H1 (cell line): ENCODE results near the gene AATK. TPM values are rescaled to one million over a fixed set of nuclear protein-coding genes. Genes with fewer than 3 reads are reported as not detected.

Experiments used
- CTCF ChIA-PET: fragments of 300-600 bp; sonication (Branson Sonifier 250); formaldehyde crosslinking; loops from one replicate; lab custom pipeline; 2021; ENCODE audit not compliant: partially characterized antibody; lab: Charles Lee
- POLR2A ChIA-PET: fragments of 300-600 bp; sonication (Branson Sonifier 250); formaldehyde crosslinking; loops from one replicate; lab custom pipeline; 2021; ENCODE audit warnings: inconsistent platforms; ENCODE audit not compliant: partially characterized antibody; lab: Charles Lee
- DNase-seq, 2 experiments: peaks; one replicate each; pipeline versions ENCODE4 v3.0.0 to v3.0.0-alpha.2; 2010 to 2022; ENCODE audit warnings: low spot score in 2 of 2, low read depth in 1 of 2, mixed read lengths in 1 of 2
- FAIRE-seq: peaks from 2 replicates; lab custom pipeline; 2011; peaks lifted over from hg19 to GRCh38; lab: Jason Lieb, UNC
- H2AFZ ChIP-seq: 2 replicates; pipeline ENCODE4 v1.8.1; 2012; ENCODE audit warnings: low read length, inconsistent platforms
- H2AK5ac ChIP-seq: 2 replicates; pipeline ENCODE4 v1.6.1; 2013; ENCODE audit warnings: low read depth, low read length
- H2BK120ac ChIP-seq: replicated peaks from 2 replicates; pipeline ENCODE3; 2013; ENCODE audit warnings: low read depth, low read length, inconsistent platforms
- H2BK12ac ChIP-seq: 2 replicates; pipeline ENCODE4 v1.6.1; 2013; ENCODE audit warnings: low read depth, low read length
- H2BK15ac ChIP-seq: 2 replicates; pipeline ENCODE4 v1.6.1; 2013; ENCODE audit warnings: low read length
- H2BK20ac ChIP-seq: 2 replicates; pipeline ENCODE4 v1.6.1; 2013; ENCODE audit warnings: low read length
- H2BK5ac ChIP-seq: 2 replicates; pipeline ENCODE4 v1.6.1; 2013; ENCODE audit warnings: low read depth, low read length
- H3K14ac ChIP-seq: 2 replicates; pipeline ENCODE4 v1.6.1; 2013; ENCODE audit warnings: inconsistent platforms; ENCODE audit not compliant: insufficient read length
- H3K18ac ChIP-seq: 2 replicates; pipeline ENCODE4 v1.6.1; 2013; ENCODE audit warnings: low read length; ENCODE audit errors: extremely low read depth
- H3K23ac ChIP-seq: 2 replicates; pipeline ENCODE4 v1.6.1; 2013; ENCODE audit warnings: inconsistent platforms; ENCODE audit not compliant: insufficient read length
- H3K23me2 ChIP-seq: 2 replicates; pipeline ENCODE4 v1.6.1; 2013; ENCODE audit warnings: low read depth, low read length
- H3K27ac ChIP-seq: 2 replicates; pipeline ENCODE4 v1.6.1; 2011; ENCODE audit warnings: low read depth, low read length, inconsistent platforms
- H3K27me3 ChIP-seq, 4 experiments: replicated peaks in 1 of 4; 1 replicate in 1 of 4; 2 replicates in 3 of 4; pipeline versions ENCODE4 v1.6.1 to v1.8.1; 2011 to 2013; ENCODE audit warnings: low read length in 3 of 4, mild to moderate bottlenecking in 3 of 4, inconsistent platforms in 2 of 4, mixed read lengths in 2 of 4, moderate library complexity in 1 of 4; ENCODE audit not compliant: control insufficient read depth in 3 of 4, insufficient read depth in 3 of 4; ENCODE audit errors: extremely low read depth in 1 of 4
- H3K36me3 ChIP-seq, 4 experiments: 2 replicates each; pipeline versions ENCODE4 v1.6.1 to v1.8.1; 2011 to 2013; ENCODE audit warnings: mild to moderate bottlenecking in 4 of 4, low read length in 3 of 4, moderate library complexity in 2 of 4, control low read depth in 1 of 4, inconsistent platforms in 1 of 4; ENCODE audit not compliant: insufficient read depth in 4 of 4, control insufficient read depth in 2 of 4
- H3K4ac ChIP-seq: replicated peaks from 2 replicates; pipeline ENCODE3; 2013; ENCODE audit warnings: low read length, low read depth, mixed read lengths, inconsistent platforms; ENCODE audit not compliant: insufficient read length
- H3K4me1 ChIP-seq, 4 experiments: replicated peaks in 1 of 4; 1 replicate in 1 of 4; 2 replicates in 3 of 4; pipeline versions ENCODE4 v1.6.1 to v1.8.1; 2011 to 2013; ENCODE audit warnings: low read length in 3 of 4, inconsistent platforms in 2 of 4, mixed read lengths in 1 of 4; ENCODE audit not compliant: insufficient read depth in 4 of 4, control insufficient read depth in 3 of 4
- H3K4me2 ChIP-seq, 2 experiments: 2 replicates each; pipeline versions ENCODE4 v1.6.1 to v1.8.1; 2011 to 2013; ENCODE audit warnings: low read depth in 2 of 2, low read length in 2 of 2, control low read depth in 1 of 2, inconsistent platforms in 1 of 2, mild to moderate bottlenecking in 1 of 2; ENCODE audit not compliant: insufficient read depth in 1 of 2
- H3K4me3 ChIP-seq, 4 experiments: fragments of 200-600, 300-600 bp in 1 of 4; sonication (generic), shearing (Covaris generic), sonication (Bioruptor Twin) in 1 of 4; 2 replicates each; pipeline versions ENCODE4 v1.5.1 to v1.8.1; 2011 to 2016; ENCODE audit warnings: low read length in 4 of 4, low read depth in 3 of 4, control low read depth in 2 of 4, inconsistent platforms in 2 of 4, mild to moderate bottlenecking in 2 of 4, mixed read lengths in 1 of 4, moderate library complexity in 1 of 4; ENCODE audit not compliant: insufficient read depth in 2 of 4; ENCODE audit errors: extremely low read depth in 1 of 4
- H3K56ac ChIP-seq: replicated peaks from 2 replicates; pipeline ENCODE3; 2013; ENCODE audit warnings: low read depth, mild to moderate bottlenecking, mixed read lengths, low read length, inconsistent platforms; ENCODE audit not compliant: insufficient read length
- H3K79me1 ChIP-seq: 2 replicates; pipeline ENCODE4 v1.6.1; 2013; ENCODE audit warnings: low read depth, low read length, control low read depth
- H3K79me2 ChIP-seq, 2 experiments: 2 replicates each; pipeline versions ENCODE4 v1.6.1 to v1.8.1; 2012 to 2013; ENCODE audit warnings: low read length in 2 of 2, mild to moderate bottlenecking in 2 of 2, inconsistent platforms in 1 of 2; ENCODE audit not compliant: insufficient read depth in 2 of 2, control insufficient read depth in 1 of 2
- H3K9ac ChIP-seq, 4 experiments: replicated peaks in 1 of 4; 1 replicate in 1 of 4; 2 replicates in 3 of 4; pipeline versions ENCODE4 v1.6.1 to v1.8.1; 2011 to 2013; ENCODE audit warnings: low read depth in 3 of 4, low read length in 3 of 4, control low read depth in 2 of 4, mild to moderate bottlenecking in 2 of 4, moderate library complexity in 2 of 4, inconsistent platforms in 1 of 4; ENCODE audit errors: extremely low read depth in 1 of 4
- H3K9me3 ChIP-seq, 2 experiments: 2 replicates each; pipeline versions ENCODE4 v1.6.1 to v1.8.1; 2012 to 2013; ENCODE audit warnings: mild to moderate bottlenecking in 2 of 2, moderate library complexity in 2 of 2, control low read depth in 1 of 2, inconsistent platforms in 1 of 2, low read depth in 1 of 2, low read length in 1 of 2, mixed read lengths in 1 of 2; ENCODE audit not compliant: insufficient read depth in 2 of 2
- H4K20me1 ChIP-seq, 2 experiments: replicated peaks in 1 of 2; 2 replicates each; pipeline versions ENCODE3 to v1.8.1; 2011 to 2013; ENCODE audit warnings: inconsistent platforms in 2 of 2, low read length in 2 of 2, mild to moderate bottlenecking in 1 of 2; ENCODE audit not compliant: insufficient read depth in 2 of 2, control insufficient read depth in 1 of 2
- H4K5ac ChIP-seq: 2 replicates; pipeline ENCODE4 v1.6.1; 2013; ENCODE audit warnings: low read length, low read depth, mixed read lengths, inconsistent platforms; ENCODE audit not compliant: insufficient read length
- H4K8ac ChIP-seq: 2 replicates; pipeline ENCODE4 v1.8.0; 2013; ENCODE audit warnings: mild to moderate bottlenecking, moderate library complexity, low read length, inconsistent platforms; ENCODE audit not compliant: insufficient read depth; ENCODE audit errors: extremely low read depth
- H4K91ac ChIP-seq: replicated peaks from 2 replicates; pipeline ENCODE3; 2013; ENCODE audit warnings: low read length, mixed read lengths, inconsistent platforms; ENCODE audit not compliant: insufficient read length
- CBX5 ChIP-seq: fragments of 300-800, 300-1000 bp; sonication (generic); IDR thresholded peaks from 2 replicates; pipeline ENCODE4 v1.7.1; 2016; ENCODE audit warnings: antibody characterized with exemption, low read length, low read depth
- CHD1 ChIP-seq: IDR thresholded peaks from 2 replicates; pipeline ENCODE4 v1.6.1; 2012; ENCODE audit warnings: low read depth, low read length, improper control_type of control experiment
- EGR1 ChIP-seq: IDR thresholded peaks from 2 replicates; pipeline ENCODE4 v1.6.1; 2011; ENCODE audit warnings: low read depth, low read length, borderline replicate concordance
- POU5F1 ChIP-seq: IDR thresholded peaks from 2 replicates; pipeline ENCODE4 v1.6.1; 2011; ENCODE audit warnings: low read depth, mild to moderate bottlenecking, low read length, moderate library complexity
- RAD21 ChIP-seq, 2 experiments: IDR thresholded peaks in 1 of 2; conservative IDR thresholded peaks in 1 of 2; 2 replicates each; pipeline ENCODE4 v1.6.1; 2011; ENCODE audit warnings: low read depth in 2 of 2, low read length in 2 of 2, improper control_type of control experiment in 1 of 2, inconsistent platforms in 1 of 2, mild to moderate bottlenecking in 1 of 2, moderate library complexity in 1 of 2
- RNF2 ChIP-seq: fragments of 200-900, 300-1000 bp; sonication (generic); IDR thresholded peaks from 2 replicates; pipeline ENCODE4 v1.7.1; 2016; ENCODE audit warnings: borderline replicate concordance, low read depth, mild to moderate bottlenecking, antibody characterized with exemption, low read length; ENCODE audit not compliant: poor library complexity, severe bottlenecking; ENCODE audit errors: missing control alignments
- SIRT6 ChIP-seq: IDR thresholded peaks from one replicate; pipeline ENCODE4 v1.7.1; 2012; ENCODE audit warnings: low read length, inconsistent platforms
- SRF ChIP-seq: IDR thresholded peaks from 2 replicates; pipeline ENCODE4 v1.6.1; 2011; ENCODE audit warnings: mild to moderate bottlenecking, low read depth, low read length, moderate library complexity
- TEAD4 ChIP-seq: IDR thresholded peaks from 2 replicates; pipeline ENCODE4 v1.6.1; 2012; ENCODE audit warnings: low read depth, low read length, inconsistent platforms, mixed read lengths
- YY1 ChIP-seq: IDR thresholded peaks from 2 replicates; pipeline ENCODE4 v1.6.1; 2011; ENCODE audit warnings: low read depth, mild to moderate bottlenecking, low read length
- WGBS, 2 experiments: shearing (Covaris generic) in 1 of 2; methylation state at CpG; one replicate each; pipeline versions ENCODE4 v1.1.6 to v1.1.7; 2013 to 2015; ENCODE audit warnings: low lambda C conversion rate in 2 of 2, mixed read lengths in 2 of 2, inconsistent platforms in 1 of 2, low coverage in 1 of 2, missing lambda C conversion rate in 1 of 2; ENCODE audit not compliant: insufficient replicate concordance in 2 of 2, insufficient coverage in 1 of 2, insufficient read length in 1 of 2; ENCODE audit errors: extremely low coverage in 1 of 2, missing lambda C conversion rate in 1 of 2; 5-methylcytosine and 5-hydroxymethylcytosine counted together
- polyA plus RNA-seq, 7 experiments: library from polyadenylated mRNA; depleted of rRNA in 3 of 7; stranded (reverse) in 5 of 7; unstranded in 2 of 7; fragments of >200 nt in 5 of 7; fragments of 200-250 nt in 2 of 7; gene quantifications; 1 replicate in 5 of 7; 2 replicates in 1 of 7; 4 replicates in 1 of 7; pipeline versions ENCODE4 v1.2.1 to v1.2.3, GENCODE V29; 2011 to 2013; ENCODE audit warnings: missing spikeins in 2 of 7, mixed read lengths in 2 of 7
- total RNA-seq: library from RNA; stranded (reverse); fragmentation: NEBNext Ultra II Directional; extraction: Animal tissue kit (Norgen Biotek cat#: 25700); gene quantifications from 2 replicates; pipeline ENCODE4 v1.2.1, GENCODE V29; 2021

The AATK gene
- total and polyA plus RNA-seq, 2 of the 8 experiments (the other 6 are each of a cell fraction or from before 2014, with no cell fraction given), result 1.7 to 3.5 TPM

GRCh38 chr17:81097134-81097942 lies 68.7 kb downstream of the AATK start:
- WGBS, 2 experiments, result 64% methylated on average over 24 of the region's 31 CpGs; no CpG with 5 or more reads in 1 of the 2 experiments
- Histone ChIP-seq H4K8ac (peak overlapping the region; percentile 81), H3K18ac (peak overlapping the region; percentile 78), H3K27ac (no peak overlapping the region), H2BK120ac (no peak overlapping the region), H4K20me1 (peaks cover 0 to 2% of the 10 kb centered on the region in 2 experiments), H2BK12ac (0 out of 2 replicates have a peak overlapping the region, but pooled peaks have one; percentile 50), H3K56ac (no peak overlapping the region), H4K91ac (peak overlapping the region; percentile 48), H3K79me2 (no peaks in the 10 kb centered on the region), H3K4ac (no peak overlapping the region), H3K23me2 (no peaks in the 10 kb centered on the region), H2BK15ac (peak overlapping the region; percentile 88; the same call in 1 of the 2 replicates), H3K14ac (no peak overlapping the region), H2BK20ac (peak overlapping the region; percentile 72; the same call in 1 of the 2 replicates), H3K9me3 (no peaks in the 10 kb centered on the region), H3K27me3 (no peaks in the 10 kb centered on the region), H2AFZ (no peak overlapping the region), H2AK5ac (peak overlapping the region; percentile 19; the same call in 1 of the 2 replicates), H3K4me2 (peak overlapping the region in 1 of 2 experiments; percentile 50; a peak in 3 of 4 replicates), H3K4me3 (no peak overlapping the region), H3K79me1 (no peaks in the 10 kb centered on the region), H3K9ac (no peak overlapping the region), H3K36me3 (no peaks in the 10 kb centered on the region), H3K4me1 (peaks cover 7 to 29% (median 21%) of the 10 kb centered on the region in 4 experiments), H2BK5ac (peak overlapping the region; percentile 88), H4K5ac (no peak overlapping the region), H3K23ac (no peak overlapping the region)
- POLR2A ChIA-PET, result interaction anchor here (0.6 to 2.5 kb wide), 9 partner anchors 12 to 238 kb away, joined by 3 to 6 read pairs (median 3); partner anchors contain the start of gene BAIAP2
- no peak for FAIRE-seq
- CTCF ChIA-PET, result interaction anchor here (0.6 to 7.6 kb wide), 33 partner anchors 9 to 974 kb away, joined by 3 to 110 read pairs (median 4); partner anchors contain the start of genes CHMP6, NDUFAF8 and TEPSIN
- DNase-seq, result peak; percentile 38 to 84
- no peak for TF ChIP-seq YY1
- no peak for TF ChIP-seq SIRT6
- no peak for TF ChIP-seq POU5F1
- no peak for TF ChIP-seq TEAD4
- TF ChIP-seq CBX5, result no peak
- peak; percentile 49; the same call in 1 of the 2 replicates for TF ChIP-seq EGR1
- peak; percentile 47 to 66 for TF ChIP-seq RAD21 (IDR thresholded peaks at IDR 0.05 in 1 of 2, conservative IDR thresholded peaks at IDR 0.05 in 1 of 2; ENCODE audit: low read depth in 2 of 2, low read length in 2 of 2)
- no peak for TF ChIP-seq SRF
- TF ChIP-seq CHD1, result no peak
- TF ChIP-seq RNF2, result no peak
